NCI-H2107 treated with DMSO at 0.1 percent for 48 hours (cell line): ENCODE results near the gene FYB1.

Experiments used
- DNase-seq: peaks from one replicate; lab custom pipeline; 2025; ENCODE audit not compliant: unreplicated experiment; lab: John Stamatoyannopoulos, UW

FYB1 gene

DNA sequence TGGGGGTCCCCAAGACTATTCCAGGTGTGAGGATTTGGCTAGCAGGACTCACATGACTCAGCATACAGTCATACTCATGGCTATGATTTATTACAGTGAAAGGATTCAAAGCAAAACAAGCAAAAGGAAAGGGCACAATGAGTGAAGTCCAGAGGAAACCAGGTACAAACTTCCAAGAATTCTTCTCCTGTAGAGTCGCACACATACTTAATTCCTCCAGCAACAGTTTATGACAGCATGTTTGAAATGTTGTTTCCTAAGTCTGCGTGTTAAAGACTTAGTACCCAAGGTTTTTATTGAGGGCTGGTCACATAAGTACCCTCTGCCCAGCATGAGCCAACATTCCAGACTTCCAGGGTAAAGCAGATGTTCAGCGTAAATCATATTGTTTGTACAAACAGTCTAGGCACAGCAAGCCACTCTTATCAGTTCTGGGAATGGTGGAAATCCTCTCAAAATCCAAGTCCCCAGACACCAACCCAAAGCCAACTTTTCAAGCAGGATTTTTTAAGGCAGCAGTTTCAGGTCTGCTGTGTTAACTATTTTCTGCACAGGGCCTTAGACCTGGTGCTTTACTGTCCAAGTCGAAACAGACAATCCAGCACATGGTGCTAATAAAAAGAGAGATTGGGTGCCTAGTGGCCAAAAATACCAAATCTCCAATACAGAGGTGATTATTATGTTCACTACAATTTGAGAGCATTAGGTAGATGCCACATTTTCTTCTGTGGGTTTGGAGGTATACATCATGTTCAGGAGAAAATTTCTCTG lies 126.6 kb downstream of the FYB1 start:
- DNase-seq = no peak

DNA sequence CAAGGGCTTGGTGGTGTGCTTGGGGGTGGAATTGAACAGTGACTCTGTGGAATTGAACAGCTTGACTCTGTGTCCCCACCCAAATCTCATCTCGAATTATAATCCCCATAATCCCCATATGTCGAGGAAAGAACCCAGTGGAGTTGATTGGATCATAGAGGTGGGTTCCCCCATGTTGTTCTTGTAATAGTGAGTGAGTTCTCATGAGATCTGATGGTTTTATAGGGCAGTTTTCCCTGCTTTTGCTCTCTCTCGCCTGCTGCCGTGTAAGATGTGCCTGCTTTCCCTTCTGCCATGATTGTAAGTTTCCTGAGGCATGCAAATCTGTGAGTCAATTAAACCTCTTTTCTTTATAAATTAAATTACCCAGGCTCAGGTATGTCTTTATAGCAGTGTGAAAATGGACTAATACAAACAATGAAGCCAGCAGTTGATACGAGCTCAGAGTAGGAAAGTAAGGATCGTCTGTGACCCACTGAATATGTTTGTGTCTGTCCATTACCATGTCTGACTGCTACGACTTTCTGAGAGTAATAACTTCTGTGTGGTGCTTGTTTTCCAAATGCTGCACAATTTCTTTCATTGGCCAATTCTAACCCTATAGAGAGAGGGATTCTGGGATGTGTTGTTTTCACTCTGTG lies 127.3 kb downstream of the FYB1 start:
- DNase-seq = no peak

DNA sequence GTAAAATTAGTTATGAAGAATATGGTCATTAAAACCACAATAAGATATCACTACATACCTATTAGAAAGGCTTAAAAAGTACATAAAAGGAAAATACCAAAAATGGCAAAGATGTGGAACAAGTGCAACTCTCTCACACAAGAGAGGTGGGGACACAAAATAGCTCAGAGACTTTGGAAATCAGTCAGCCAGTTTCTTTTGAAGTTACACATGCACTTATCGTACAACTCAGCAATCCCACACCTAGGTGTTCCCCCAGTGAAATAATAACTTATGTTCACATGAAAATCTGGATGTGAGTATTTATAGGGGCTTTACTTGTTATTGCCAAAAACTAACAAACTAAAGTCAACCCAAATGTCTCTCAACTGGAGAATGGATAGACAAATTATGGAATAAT lies 135.4 kb downstream of the FYB1 start:
- DNase-seq = no peak

DNA sequence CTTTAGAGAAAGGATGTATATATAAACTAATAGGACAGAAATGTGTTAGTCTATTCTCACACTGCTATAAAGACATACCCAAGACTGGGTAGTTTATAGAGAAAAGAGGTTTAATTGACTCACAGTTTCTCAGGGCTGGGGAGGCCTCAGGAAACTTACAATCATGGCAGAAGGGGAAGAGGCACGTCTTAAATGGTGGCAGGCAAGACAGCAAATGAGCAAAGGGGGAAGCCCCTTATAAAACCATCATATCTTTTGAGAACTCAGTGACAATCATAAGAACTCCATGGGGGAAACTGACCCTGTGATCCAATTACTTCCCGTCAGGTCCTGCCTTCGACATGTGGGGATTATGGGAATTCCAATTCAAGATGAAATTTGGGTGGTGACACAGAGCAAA lies 136.4 kb downstream of the FYB1 start:
- no peak for DNase-seq

DNA sequence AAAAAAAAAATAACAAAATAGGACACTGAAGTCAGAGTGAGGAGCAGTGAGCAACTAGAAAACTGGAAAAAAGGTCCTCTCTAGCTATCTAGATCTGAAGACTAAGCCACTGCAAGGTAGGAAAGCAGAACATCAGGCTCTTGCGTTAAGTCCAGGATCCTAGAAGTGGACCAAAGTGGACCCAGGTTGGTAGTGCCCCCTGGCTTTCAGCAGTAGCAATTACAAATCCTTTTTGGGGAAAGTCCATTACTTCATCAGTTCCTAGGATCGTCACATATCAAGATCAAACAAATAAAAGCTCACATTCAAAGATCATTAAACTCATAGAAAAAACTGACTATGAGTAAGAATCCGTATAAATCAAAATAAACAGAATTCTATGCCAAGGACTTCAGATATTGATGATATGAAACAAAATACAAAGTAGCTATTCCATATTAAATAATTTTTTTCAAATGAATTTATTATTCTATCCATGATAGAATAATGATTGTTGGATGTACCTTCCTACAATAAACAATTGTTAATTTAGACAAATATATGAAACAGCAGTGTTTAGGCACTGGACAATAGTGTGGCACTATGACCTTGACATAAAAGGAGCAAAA lies 138.7 kb downstream of the FYB1 start:
- DNase-seq = peak; percentile 28

DNA sequence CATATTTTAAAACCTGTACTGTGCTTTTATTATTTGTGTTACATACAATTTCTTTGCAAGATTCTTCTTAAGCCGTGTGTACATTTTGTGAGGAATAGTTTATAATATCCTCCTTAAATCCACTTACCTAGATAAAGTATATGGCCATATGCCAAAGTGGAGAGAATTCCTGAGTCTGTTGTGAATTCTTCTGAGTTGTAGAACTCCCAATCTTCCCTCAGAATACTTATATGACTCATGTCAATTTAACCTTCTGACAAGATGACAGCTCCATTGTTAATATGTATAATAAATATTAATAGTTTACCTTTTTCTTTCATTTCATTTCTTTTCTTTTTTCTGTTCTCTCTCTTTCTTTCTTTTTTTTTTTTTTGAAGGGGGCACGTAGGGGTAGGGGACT lies 139.2 kb downstream of the FYB1 start:
- DNase-seq = no peak

DNA sequence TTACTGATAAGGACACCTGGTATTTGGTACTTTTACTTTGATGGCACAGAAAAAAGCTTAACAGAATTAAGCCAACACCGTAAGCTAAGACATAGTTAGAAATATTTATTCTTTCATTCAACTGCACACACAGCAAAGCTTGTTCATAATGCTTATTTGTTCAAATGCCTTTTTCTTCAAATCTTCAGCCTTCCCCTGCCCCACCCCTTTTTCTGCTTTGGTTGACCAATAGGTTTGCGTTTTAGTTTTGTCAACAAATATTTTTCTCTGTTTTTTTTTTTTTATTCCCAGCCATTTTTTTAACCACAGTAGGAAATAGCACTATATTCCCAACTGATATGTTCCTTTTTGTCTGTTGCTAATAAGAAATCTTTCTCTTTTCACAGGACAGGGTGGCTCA lies 140.2 kb downstream of the FYB1 start:
- no peak for DNase-seq

DNA sequence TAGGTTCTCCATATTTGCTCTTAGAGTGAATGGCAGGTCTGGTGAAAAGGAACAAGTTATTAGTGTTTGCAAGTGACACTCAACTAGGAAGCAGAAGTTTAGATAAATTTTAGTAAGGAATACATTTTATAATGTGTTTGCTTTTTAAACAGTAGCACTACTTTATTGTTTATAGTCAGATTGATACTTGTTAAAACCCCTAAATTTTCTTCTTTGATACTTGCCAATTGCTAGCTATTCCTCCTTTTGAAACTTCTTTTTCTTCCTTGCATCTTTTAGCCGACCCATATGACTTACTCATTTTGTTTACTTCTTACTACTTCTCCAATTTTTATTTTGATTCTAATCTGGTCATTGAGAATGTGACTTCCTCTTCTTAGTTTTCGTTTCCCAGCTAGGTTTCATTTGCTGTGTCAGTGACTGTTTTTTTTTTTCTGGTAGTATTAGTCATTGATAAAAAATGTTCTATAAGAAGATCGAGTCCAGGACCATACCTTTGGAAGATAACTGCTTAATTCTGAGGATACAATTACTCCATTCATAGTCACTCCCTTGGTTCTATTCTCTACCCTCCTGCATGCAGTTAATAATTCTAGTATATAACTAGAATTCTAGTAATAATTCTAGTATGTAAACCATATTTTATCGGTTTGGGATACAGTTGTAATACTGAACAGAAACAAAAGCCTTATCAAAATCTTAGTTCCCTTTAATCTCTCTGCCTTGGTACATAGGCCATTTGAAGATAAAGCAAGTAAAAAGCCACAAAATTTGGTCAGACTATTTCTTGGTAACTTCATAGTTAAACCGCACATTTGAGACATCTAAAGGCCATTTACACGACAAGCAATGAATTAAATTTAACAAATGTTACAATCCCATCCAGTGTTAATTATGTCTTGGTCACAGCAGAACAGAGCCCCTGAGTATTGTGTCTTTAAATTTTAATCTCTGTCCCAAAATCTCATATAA lies 142.3 kb downstream of the FYB1 start:
- DNase-seq = no peak

DNA sequence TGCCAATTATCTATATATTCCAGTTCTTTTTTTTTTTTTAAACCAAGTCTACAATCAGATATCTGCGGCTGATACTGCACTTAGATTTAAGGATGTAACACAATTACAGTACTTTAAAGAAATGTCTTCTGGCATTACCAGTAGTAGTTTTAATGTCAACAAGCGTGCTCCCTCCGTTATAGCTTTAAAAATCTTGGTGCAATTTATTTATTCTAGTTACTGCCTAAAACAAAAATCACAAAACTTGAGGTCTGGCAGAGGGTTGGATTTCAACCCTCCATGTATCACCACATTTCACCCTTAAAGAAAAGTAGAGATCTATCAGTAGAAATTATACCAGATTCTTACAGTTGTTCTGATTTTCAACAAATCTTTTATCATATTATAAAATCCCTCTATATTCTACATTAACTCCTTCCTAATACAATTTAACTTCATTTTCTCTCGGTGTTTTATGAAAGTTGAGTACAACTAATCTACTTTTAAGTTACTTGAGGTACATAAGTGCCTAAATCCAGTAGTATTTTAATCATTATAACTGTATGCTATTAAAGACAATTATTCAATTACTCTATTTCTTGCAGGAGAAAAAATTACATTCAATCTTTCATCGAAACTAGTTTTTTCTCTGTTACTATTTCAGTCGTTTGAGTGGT lies 143.1 kb downstream of the FYB1 start:
- DNase-seq = no peak

DNA sequence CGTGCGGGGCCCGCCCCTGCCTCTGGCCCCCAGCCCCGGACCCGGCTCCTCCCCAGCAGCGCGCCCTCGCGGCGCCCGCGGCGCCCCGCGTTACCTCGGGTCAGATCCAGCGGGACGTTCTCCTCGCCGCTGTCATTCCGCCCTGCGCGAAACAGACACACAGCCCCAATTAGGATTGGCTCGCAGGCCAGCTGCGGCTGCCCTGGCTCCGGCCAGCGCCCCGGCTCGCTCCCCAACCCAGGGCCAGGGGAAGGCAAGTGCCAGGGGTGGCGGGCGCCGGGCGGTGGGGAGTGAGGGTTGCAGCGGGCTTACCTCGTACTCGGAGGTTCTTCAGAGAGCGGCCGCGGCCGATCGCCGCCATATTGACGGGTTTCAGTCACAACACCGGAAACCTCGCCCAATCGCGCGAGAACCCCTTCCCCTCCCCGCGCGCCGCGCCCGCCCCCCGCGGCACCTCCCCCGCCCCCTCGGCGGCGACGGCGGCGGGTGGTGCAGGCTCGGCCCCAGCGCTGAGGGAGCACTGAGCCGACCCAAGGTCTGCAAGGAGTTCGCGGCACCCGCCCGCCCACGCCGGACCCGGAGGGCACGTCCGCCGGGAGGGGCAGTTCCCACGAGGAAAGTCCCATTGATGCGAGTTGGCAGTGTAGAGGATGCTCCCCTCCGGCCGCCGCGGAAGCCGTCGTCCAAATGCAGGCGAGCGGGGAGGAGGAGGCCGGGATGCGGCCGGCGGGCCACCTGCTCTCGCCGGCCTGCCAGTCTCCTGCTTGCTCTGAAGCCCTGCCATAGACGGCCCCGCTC lies 145.1 kb downstream of the FYB1 start, which contains the start of gene RICTOR:
Gene RICTOR, minus strand, starts transcription at position 383 of the 798 bp plus-strand sequence. Its CDS starts 22 bp downstream, at position 361.
- DNase-seq = peak; percentile 64

DNA sequence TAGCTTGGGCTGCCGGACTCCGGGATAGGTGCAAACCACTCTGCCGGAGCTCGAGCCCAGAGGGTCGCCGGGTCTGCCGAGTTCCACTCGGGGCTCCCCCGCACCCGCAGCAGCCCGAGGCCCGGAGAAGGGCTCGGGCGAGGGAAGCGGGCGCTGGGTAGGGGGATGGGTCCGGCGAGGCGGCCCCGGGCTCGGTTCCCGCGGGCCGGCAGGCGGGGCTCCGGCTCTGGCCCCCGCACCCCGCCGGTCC lies 145.7 kb downstream of the FYB1 start:
- no peak for DNase-seq

DNA sequence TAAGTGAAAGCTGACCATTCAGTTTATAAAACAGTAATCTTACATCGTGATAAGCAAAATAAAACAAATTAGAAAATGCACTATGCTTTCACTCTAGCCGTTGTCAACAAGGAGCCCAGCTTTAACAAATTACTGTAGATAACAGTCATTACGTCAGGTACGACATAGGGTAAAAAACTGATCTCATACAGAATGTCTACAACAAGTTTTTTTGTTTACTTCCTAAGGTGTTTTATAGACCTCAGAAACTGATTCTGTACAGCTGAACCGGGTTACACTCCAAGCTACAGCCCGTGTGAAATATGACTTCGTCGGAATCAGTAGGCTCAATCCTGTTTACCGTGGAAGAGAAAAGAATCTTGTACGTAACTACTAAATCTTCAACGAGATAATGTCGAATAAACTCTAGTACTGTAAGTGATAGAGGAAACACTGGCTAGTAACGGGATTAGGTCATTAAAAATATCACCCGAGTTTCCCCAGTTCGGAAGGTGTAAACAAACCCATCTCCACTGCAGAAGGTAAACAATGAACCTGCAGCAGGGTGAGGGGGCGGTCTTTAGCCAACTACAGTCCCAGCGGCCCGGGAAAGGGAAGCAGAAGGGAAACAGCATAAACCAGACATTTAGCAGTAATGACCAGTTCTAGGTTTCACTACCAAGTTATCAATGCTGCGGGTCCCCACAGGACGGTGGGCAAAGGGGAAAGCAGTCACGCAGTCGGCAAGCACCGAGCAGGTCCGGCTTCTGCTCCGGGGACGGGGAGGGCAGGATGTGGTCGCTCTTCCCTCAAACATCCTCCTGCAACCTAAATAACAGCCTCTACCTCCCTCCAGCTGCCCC lies 146.2 kb downstream of the FYB1 start:
- DNase-seq = peak; percentile 47

DNA sequence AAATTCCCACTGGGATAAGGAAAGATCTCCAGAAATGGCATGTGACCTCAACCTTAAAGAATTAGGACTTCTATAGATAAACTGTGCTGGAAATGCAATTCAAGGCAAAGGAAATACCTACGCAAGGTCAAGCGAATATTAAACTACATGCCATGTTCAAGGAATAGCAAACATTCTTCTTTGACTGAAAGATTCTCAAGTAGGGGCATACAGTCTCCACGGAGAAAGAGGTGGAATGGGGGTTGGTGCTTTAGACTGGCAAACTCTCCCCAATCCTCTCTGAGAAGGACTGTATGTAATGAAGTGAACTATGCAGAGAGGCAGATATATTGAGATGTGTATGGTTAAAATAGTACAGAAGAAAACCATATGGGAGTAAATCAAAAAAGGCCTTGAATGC lies 151.3 kb downstream of the FYB1 start:
- no peak for DNase-seq

DNA sequence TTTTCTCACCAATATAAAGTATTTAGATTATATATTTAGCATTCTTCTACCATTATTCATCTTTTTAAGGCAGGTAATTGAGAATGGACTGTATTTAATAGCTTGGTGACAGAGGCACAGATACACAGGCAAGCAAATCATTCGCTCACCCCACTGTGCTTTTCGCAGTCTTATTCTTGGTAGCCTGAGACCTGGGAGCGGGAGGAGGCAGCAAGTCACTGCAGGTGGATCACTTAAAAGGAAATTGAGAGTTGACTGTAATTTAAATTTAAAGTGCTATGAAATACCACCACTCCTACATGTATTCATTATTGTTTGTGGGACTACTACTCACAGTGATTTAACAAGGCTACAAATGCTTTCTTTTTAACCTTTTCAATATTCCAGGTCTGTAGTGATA lies 154.9 kb downstream of the FYB1 start:
- no peak for DNase-seq

DNA sequence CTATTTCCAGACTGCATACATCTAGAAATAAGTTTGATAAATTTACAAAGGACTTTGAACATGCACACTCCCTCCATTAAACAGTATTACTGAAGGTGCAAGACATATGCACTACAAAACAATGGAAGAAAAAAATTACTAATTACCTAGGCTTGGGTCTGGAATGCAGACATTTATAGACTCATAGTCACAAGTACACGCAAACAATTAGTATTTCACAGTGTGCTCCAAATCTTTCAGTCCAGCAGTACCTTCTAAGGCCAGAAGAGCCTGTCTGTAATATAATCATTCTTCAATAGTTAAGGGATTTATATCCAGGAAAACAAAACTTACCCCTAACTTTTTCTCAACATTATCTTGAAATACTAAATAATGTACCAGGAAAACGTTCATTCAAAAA lies 156.3 kb downstream of the FYB1 start:
- DNase-seq = no peak

DNA sequence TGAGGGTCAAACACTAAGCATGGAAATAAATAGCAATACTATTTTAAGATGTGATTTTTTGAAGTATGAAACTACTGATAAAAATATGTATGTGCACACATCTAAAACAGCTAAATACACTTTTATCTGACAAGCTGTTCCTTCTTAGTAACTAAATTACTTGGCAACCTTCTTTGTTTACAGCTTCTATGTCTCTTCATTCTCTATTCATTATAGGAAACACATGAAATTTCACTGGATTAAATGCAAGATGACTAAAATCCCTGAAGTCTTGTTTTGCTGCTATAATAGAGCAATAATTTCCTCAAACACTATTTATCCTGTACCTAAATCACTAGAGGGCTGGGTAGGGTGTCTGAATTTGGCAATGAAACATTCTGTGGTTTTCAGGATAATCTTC lies 156.8 kb downstream of the FYB1 start:
- DNase-seq = no peak

DNA sequence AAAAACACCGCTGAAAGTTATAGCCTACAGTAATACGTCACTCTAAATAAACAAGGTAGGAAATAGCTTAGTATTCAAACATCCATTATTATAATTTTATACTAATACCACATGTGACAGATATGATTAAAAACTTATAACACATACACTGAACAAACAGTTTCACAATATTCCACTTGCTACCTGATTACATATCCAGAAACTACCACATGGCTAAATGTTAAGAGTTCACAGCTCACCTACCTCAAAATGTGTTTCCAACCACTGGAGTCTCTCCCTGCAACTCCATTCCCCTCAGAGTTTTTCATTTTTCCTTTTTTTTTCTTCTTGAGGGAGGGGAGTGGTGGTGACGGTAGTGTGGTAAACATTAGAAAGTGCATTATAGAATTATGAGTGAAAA lies 157.3 kb downstream of the FYB1 start:
- DNase-seq = no peak

DNA sequence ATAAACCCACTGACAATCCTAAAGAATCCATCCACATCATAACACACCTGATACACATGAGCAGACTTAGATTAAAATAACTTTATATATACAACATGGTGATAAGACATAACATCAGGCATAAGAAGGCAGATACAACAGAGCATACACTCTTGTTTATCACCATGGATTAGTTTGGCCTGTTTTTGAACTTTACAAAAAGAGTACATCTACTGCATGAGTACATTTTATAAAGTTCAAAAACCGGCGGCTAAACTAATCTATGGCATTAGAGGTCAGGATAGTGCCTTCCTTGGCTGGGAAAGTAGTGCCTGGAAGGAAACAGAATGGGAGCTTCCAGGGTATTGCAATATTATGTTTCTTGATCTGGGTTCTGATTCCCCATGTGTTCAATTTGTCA lies 160.3 kb downstream of the FYB1 start:
- DNase-seq = no peak

DNA sequence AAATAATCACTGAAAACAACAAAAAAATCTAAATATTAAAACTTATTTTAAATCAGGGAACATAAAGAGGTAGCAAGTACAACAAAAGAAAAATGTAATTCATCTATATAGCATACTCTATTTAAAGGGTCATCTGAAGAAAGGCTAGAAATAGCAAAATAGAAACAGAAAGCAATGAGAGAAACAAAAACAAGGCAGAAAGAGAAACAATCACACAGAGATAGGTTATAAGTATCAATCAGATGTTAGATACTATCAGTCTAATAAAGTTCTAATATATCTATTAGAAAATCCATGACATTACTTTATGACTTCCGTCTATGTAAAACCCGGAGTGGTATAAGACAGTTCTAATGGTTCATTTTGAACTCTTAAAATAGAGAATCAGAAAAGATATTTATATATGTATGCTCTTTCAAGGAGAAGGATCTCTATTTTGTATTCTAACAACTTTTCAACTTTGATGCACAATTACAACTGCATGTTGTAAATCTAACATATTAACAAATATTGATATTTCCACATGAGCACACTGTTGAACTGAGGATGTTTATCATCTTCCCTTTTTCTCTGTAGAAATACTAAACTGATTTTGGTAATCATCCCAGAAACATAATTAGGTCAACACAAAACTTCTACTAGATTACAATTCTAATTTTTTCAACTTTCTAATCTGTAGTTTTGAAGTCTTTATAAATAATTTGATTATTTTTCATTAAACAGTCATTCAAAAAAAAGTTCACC lies 161.0 kb downstream of the FYB1 start:
- DNase-seq = no peak
